COLO668 (cell line): ENCODE results near the gene USP48.

Experiments used
- DNase-seq: peaks from one replicate; lab custom pipeline; 2025; ENCODE audit not compliant: unreplicated experiment; lab: John Stamatoyannopoulos, UW

Gene USP48

GRCh38 chr1:21659099-21659923 is 123.6 kb downstream of the USP48 start:
- peak; percentile 56 for DNase-seq

GRCh38 chr1:21657456-21658190 is 125.3 kb downstream of the USP48 start:
- DNase-seq: no peak

- DNase-seq: peak; percentile 32
Measured at GRCh38 chr1:21655748-21656147, 127.2 kb downstream of the USP48 start.

GRCh38 chr1:21655259-21655658 is 127.7 kb downstream of the USP48 start:
- no peak for DNase-seq

DNA sequence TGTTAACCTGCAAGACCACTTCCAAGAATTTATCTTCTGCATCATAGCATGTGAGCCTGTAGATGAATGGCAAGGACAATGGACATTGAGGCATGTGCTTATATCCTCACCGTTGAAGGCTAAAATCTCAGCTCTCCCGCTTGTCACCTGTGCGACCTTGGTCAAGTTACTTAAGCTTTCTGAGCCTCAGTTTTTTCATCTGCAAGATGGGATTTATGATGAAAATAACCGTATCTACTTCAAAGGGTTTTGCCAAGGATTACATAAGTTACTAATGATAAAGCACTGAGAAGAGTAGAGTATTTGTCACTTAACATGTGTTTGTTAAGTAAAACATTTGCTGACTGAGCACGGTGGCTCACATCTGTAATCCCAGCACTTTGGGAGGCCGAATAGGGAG is 128.7 kb downstream of the USP48 start:
- no peak for DNase-seq

GRCh38 chr1:21653744-21654100 is 129.2 kb downstream of the USP48 start:
- DNase-seq: no peak

DNA sequence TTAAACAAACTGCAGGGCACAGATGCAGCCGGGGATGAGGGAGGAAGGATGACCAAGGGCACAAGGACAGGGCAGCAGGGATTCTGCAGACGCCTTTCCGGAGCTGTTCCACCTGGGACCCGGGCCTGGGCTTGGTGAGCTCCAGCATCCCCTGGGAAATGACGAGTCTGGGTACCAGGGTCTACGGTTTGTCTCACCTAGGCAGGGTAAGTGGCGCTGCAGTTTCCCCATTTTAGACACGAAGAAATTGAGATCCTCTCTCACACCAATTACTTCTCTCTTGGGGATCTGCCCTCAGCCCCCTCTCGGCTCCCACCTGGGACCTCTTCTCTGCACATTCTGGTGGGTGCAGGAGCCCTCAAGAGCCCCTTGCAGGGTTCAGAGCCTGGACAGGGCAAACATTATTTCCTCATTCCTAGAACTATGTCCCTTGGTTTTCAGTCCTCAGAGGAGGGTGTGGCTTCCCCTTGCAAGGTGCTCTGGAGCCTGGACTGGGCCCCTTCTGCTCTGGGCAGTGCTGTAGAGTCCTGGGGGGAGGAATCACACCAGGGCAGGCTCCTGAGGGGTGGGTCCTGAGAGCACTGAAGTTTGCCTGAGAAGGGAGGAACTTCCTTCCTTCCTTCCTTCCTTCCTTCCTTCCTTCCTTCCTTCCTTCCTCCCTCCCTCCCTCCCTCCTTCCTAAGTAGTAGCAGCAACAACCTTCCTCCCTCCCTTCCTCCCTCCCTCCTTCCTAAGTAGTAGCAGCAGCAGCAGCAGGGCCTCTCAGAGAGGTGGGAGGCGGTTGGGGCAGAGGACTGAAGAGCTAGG is 129.8 kb downstream of the USP48 start:
- DNase-seq: no peak

DNA sequence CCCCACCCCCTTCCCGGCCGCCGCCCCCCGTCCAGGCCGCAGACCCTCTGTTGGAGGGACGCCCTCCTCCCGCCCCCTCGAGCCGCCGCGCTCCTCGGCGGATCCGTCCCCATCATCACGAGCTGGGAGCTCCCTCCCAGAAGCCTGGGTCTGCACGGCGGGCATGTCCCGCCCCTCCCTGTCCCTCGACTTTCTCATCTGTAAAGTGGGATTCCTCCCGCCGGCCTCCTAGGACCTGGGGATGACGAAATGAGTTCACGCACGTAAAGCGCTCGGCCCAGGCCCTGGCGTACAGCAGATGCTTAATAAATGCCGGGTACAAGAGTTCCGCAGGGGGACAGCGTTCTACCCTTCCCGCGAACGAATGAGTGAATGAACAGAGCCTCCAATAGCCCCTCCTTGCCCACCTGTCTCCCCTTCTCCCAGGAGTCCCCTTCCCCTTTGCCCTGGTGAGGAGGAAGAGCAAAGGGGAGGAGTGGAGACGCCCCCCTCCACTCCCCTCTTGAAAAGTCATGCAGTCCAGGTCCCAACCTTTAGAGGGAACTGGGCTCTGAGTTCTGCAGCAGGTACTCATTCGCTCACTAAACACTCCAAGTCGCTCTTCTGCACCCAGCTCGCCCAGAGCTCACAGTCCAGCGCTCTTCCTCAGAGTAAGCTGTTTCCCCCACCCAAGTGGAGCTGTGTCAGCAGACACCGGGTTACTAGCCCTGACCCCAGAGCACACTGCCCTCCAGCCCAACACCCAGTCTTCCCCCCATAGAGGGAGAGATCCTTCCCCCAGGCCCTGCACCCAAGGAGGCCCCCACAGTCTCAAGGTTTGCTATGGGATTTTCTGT is 130.6 kb downstream of the USP48 start:
- no peak for DNase-seq

GRCh38 chr1:21651214-21652042 is 131.5 kb downstream of the USP48 start:
- DNase-seq: peak; percentile 87

- no peak for DNase-seq
Measured at GRCh38 chr1:21650400-21650799, 132.5 kb downstream of the USP48 start.

DNA sequence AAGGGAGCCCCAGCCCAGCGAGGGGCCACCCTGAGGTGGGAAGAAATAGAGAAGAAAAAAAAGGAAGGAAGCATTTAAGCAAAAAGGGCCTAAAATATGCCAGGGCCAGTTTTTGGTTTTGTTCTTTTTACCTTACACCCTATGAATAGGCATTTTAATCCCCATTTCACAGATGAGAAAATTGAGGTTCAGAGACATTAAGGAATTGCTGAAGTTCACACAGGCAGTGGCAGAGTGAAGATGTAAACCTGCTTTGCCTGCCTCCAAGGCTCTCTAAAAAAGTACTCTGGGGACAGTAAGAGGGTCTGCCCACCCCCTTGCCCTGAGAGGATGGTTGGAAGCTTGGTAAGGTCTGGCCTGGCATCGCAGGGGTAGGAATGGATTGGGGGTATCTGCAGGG is 133.6 kb downstream of the USP48 start:
- no peak for DNase-seq

DNA sequence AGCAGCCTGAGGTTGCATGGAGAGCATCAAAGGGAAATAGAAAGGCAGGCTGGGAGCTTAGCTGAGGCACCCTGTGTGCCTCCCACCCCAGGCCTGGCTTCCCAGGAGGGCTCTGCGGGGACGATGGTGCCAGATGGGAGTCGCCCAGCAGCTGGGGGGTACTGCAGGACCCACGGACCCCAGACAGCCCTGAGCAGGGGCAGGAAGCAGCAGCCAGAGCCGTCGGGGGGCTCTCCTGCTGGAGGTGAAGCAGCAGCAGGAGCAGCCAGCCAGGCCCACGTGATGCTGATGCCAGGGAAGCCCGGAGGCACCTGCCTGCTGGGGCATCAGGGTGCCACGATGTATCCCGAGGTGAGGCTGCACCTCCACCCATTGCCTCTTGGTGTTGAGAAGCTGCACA is 134.2 kb downstream of the USP48 start:
- no peak for DNase-seq

- no peak for DNase-seq
Measured at GRCh38 chr1:21648352-21648730, 134.6 kb downstream of the USP48 start.

DNA sequence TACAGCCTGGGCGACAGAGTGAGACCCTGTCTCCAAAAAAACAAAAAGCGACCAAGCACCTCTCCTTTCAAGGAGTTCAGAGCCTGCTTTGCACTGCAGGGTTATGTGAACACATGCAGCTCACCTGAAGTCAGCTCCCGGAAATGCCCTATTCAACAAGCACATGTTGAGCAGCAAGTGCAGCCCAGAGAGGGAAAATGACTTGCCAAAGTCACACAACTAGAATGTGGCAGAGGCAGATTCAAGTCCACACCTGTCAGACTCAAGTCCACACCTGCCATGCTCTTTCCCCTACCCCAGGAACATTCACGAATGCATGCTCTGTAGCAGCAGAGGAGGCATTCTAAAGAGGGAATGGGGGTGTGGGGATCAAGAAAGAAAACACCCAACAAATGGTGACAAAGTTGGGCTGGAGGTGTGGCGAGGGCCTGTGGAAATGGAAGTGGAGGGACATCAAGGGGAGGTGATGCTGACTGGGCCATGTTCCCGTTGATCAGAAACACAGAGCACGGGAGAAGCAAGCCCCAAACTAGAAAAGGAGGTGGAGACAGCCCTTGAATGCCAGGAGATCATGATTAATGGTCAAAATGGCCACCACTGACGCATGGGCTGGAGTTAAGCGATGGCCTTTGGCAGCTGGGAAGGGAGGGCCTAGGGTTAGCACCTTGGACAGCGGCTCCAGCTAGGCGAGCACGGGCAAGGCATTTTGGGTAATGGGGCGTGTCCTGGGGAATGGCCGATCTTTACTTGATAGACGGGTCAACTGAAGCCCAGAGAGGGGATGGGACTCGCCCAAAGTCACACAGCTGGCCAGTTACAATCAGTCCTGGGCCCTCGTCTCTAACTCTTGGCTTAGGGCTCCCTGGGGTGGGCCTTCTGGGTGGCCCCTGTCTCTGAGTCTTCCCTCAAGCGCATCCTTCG is 135.3 kb downstream of the USP48 start:
- no peak for DNase-seq

DNA sequence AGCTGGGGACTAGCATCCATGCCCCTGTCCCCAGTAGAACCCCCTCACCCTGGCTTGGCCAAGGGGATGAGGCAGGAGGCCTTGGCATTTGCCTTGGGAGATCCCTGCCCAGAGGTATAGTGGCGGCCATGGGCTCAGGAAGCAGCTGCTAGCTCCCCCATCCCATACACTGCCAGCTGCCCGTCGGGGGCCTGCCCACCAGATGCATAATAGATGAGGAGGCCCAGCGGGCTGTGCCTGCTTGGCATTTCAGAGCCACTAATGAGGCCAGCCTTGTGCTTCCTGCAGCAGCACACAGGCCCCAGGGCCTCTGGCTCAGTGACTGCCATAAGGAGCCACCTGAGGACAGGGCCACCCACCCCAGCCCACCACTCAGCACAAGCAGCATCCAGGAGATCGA is 137.4 kb downstream of the USP48 start:
- peak; percentile 67 for DNase-seq

GRCh38 chr1:21644906-21645305 is 138.0 kb downstream of the USP48 start:
- DNase-seq: no peak

DNA sequence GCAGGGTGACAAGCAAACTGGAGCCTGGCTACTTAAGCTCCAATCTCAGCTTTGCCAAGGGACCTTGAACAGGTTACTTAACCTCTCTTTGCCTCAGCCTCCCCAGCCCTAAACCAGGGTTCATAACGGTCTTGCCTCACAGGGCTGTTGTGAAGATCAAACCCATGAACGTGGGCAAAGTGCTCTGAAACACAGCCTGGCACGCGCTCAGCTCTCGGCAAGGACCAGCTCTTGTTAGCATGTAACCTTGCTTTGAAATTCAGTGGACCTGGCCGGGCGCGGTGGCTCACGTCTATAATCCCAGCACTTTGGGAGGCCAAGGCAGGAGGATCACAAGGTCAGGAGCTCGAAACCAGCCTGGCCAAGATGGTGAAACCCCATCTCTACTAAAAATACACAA is 138.6 kb downstream of the USP48 start:
- no peak for DNase-seq

DNA sequence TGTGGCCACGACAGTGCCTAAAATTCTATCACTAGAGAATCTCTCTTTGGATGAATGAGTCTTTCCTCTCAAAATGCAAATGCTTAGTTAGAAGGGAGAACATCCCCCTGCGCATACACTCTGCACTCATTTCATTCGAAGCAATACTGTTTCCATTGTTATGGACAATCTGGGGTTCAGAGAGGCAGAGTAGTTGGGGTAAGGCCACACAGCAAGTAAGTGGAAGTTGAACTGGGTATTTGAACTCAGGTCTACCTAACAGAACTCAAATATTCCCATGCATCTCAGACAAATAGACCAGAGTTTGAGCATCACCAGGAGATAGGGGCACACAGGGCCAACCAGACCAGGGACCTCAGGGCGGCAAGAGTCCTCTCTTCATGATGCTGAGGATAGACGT is 139.3 kb downstream of the USP48 start:
- DNase-seq: no peak
